Measurements from ENCODE around the gene TYK2.
A peak's percentile ranks its signal among the peaks of the same experiment; 100 is the strongest.

Gene TYK2

GRCh38 chr19:10380313-10381102 is at the start of gene TYK2:
TYK2 (minus strand) TSS chr19:10380572; CDS start chr19:10378406, 2,166 bp downstream.
- peaks cover 5% of the 10 kb centered on the region for H3K36me3 ChIP-seq (replicated peaks)
- in situ Hi-C loops (cut with MboI; ENCODE audit: low sequenced_read_pairs), result loop anchor here (10.0 kb wide), 1 partner anchor 456 kb away; no protein-coding TSS in a partner anchor
- H3K9me3 ChIP-seq, result no peaks in the 10 kb centered on the region
- H3K4me3 ChIP-seq, result peak within 1 kb of the TSS; percentile 86
- H3K27me3 ChIP-seq (ENCODE audit: low read depth), result no peaks in the 10 kb centered on the region
- H3K4me1 ChIP-seq, result 0 out of 2 replicates have a peak, but pooled peaks cover 3% of the 10 kb centered on the region
- peak; percentile 96 to 99 for DNase-seq (ENCODE audit: low spot score in 2 of 2)

GRCh38 chr19:10428996-10429381 is 48.6 kb upstream of the TYK2 start:
- H3K9me3 ChIP-seq, result no peaks in the 10 kb centered on the region
- H3K36me3 ChIP-seq (replicated peaks), result no peaks in the 10 kb centered on the region
- H3K4me1 ChIP-seq, result peaks cover 2% of the 10 kb centered on the region
- in situ Hi-C loops (cut with MboI; ENCODE audit: low sequenced_read_pairs), result no loop called here
- H3K4me3 ChIP-seq, result no peak overlapping the region
- DNase-seq (ENCODE audit: low spot score in 2 of 2), result no peak
- no peaks in the 10 kb centered on the region for H3K27me3 ChIP-seq (ENCODE audit: low read depth)

- Histone ChIP-seq H3K4me3 (no peak overlapping the region), H3K4me1 (peaks cover 6% of the 10 kb centered on the region), H3K9me3 (no peaks in the 10 kb centered on the region), H3K36me3 (replicated peaks) (no peaks in the 10 kb centered on the region), H3K27me3 (ENCODE audit: low read depth) (no peaks in the 10 kb centered on the region)
- in situ Hi-C loops (cut with MboI; ENCODE audit: low sequenced_read_pairs), result no loop called here
- DNase-seq (ENCODE audit: low spot score in 2 of 2), result no peak
Measured at GRCh38 chr19:10427169-10427568, 46.8 kb upstream of the TYK2 start.

GRCh38 chr19:10424011-10424637 is 43.8 kb upstream of the TYK2 start:
- H3K4me3 ChIP-seq, result peak overlapping the region; percentile 44
- no peaks in the 10 kb centered on the region for H3K36me3 ChIP-seq (replicated peaks)
- H3K4me1 ChIP-seq, result peaks cover 14% of the 10 kb centered on the region
- in situ Hi-C loops (cut with MboI; ENCODE audit: low sequenced_read_pairs), result no loop called here
- H3K9me3 ChIP-seq, result no peaks in the 10 kb centered on the region
- H3K27me3 ChIP-seq (ENCODE audit: low read depth), result no peaks in the 10 kb centered on the region
- peak; percentile 71 to 94 for DNase-seq (ENCODE audit: low spot score in 2 of 2)

- H3K4me1 ChIP-seq, result peaks cover 22% of the 10 kb centered on the region
- no peaks in the 10 kb centered on the region for H3K36me3 ChIP-seq (replicated peaks)
- H3K27me3 ChIP-seq (ENCODE audit: low read depth), result no peaks in the 10 kb centered on the region
- no peak for DNase-seq (ENCODE audit: low spot score in 2 of 2)
- no peaks in the 10 kb centered on the region for H3K9me3 ChIP-seq
- in situ Hi-C loops (cut with MboI; ENCODE audit: low sequenced_read_pairs), result no loop called here
- no peak overlapping the region for H3K4me3 ChIP-seq
Measured at GRCh38 chr19:10422846-10423245, 42.5 kb upstream of the TYK2 start.

- Histone ChIP-seq H3K36me3 (replicated peaks) (no peaks in the 10 kb centered on the region), H3K4me3 (peak overlapping the region; percentile 60), H3K27me3 (ENCODE audit: low read depth) (no peaks in the 10 kb centered on the region), H3K9me3 (no peaks in the 10 kb centered on the region; the same call in 1 of the 2 replicates), H3K4me1 (peaks cover 28% of the 10 kb centered on the region)
- no peak for DNase-seq (ENCODE audit: low spot score in 2 of 2)
- in situ Hi-C loops (cut with MboI; ENCODE audit: low sequenced_read_pairs), result no loop called here
Measured at GRCh38 chr19:10422046-10422461, 41.7 kb upstream of the TYK2 start.

- H3K36me3 ChIP-seq (replicated peaks), result no peaks in the 10 kb centered on the region
- H3K4me1 ChIP-seq, result peaks cover 28% of the 10 kb centered on the region
- in situ Hi-C loops (cut with MboI; ENCODE audit: low sequenced_read_pairs), result no loop called here
- H3K27me3 ChIP-seq (ENCODE audit: low read depth), result no peaks in the 10 kb centered on the region
- H3K9me3 ChIP-seq, result no peaks in the 10 kb centered on the region; the same call in 1 of the 2 replicates
- H3K4me3 ChIP-seq, result peak overlapping the region; percentile 60
- DNase-seq (ENCODE audit: low spot score in 2 of 2), result no peak
Measured at GRCh38 chr19:10421240-10422045, 41.1 kb upstream of the TYK2 start.

GRCh38 chr19:10420444-10421239 is 40.3 kb upstream of the TYK2 start, which contains the start of gene PDE4A:
PDE4A (plus strand) TSS chr19:10420538; CDS start chr19:10420765, 227 bp downstream.
- H3K36me3 ChIP-seq (replicated peaks), result no peaks in the 10 kb centered on the region
- peaks cover 32% of the 10 kb centered on the region for H3K4me1 ChIP-seq
- peak within 1 kb of the TSS; percentile 60 for H3K4me3 ChIP-seq
- DNase-seq (ENCODE audit: low spot score in 2 of 2), result peak; percentile 34 to 84
- in situ Hi-C loops (cut with MboI; ENCODE audit: low sequenced_read_pairs), result no loop called here
- H3K27me3 ChIP-seq (ENCODE audit: low read depth), result no peaks in the 10 kb centered on the region
- no peaks in the 10 kb centered on the region; the same call in 1 of the 2 replicates for H3K9me3 ChIP-seq

GRCh38 chr19:10419646-10420443 is 39.5 kb upstream of the TYK2 start:
- no peaks in the 10 kb centered on the region; the same call in 1 of the 2 replicates for H3K9me3 ChIP-seq
- DNase-seq (ENCODE audit: low spot score in 2 of 2), result peak; percentile 88 to 96
- in situ Hi-C loops (cut with MboI; ENCODE audit: low sequenced_read_pairs), result no loop called here
- peaks cover 32% of the 10 kb centered on the region for H3K4me1 ChIP-seq
- H3K36me3 ChIP-seq (replicated peaks), result no peaks in the 10 kb centered on the region
- peak overlapping the region; percentile 60 for H3K4me3 ChIP-seq
- H3K27me3 ChIP-seq (ENCODE audit: low read depth), result no peaks in the 10 kb centered on the region

GRCh38 chr19:10419200-10419645 is 38.9 kb upstream of the TYK2 start:
- Histone ChIP-seq H3K27me3 (ENCODE audit: low read depth) (no peaks in the 10 kb centered on the region), H3K4me1 (peaks cover 32% of the 10 kb centered on the region), H3K9me3 (peaks cover 6% of the 10 kb centered on the region; the same call in 1 of the 2 replicates), H3K36me3 (replicated peaks) (no peaks in the 10 kb centered on the region), H3K4me3 (peak overlapping the region; percentile 60)
- DNase-seq (ENCODE audit: low spot score in 2 of 2), result peak in 1 of 2 experiments; percentile 47
- in situ Hi-C loops (cut with MboI; ENCODE audit: low sequenced_read_pairs), result no loop called here

GRCh38 chr19:10418485-10419199 is 38.3 kb upstream of the TYK2 start:
- peak overlapping the region; percentile 60 for H3K4me3 ChIP-seq
- no peaks in the 10 kb centered on the region for H3K36me3 ChIP-seq (replicated peaks)
- H3K4me1 ChIP-seq, result peaks cover 27% of the 10 kb centered on the region
- peak; percentile 18 to 53 for DNase-seq (ENCODE audit: low spot score in 2 of 2)
- H3K27me3 ChIP-seq (ENCODE audit: low read depth), result no peaks in the 10 kb centered on the region
- peaks cover 8% of the 10 kb centered on the region; the same call in 1 of the 2 replicates for H3K9me3 ChIP-seq
- in situ Hi-C loops (cut with MboI; ENCODE audit: low sequenced_read_pairs), result no loop called here

GRCh38 chr19:10418235-10418484 is 37.8 kb upstream of the TYK2 start:
- Histone ChIP-seq H3K36me3 (replicated peaks) (no peaks in the 10 kb centered on the region), H3K27me3 (ENCODE audit: low read depth) (no peaks in the 10 kb centered on the region), H3K9me3 (peaks cover 8% of the 10 kb centered on the region; the same call in 1 of the 2 replicates), H3K4me3 (peak overlapping the region; percentile 60), H3K4me1 (peaks cover 26% of the 10 kb centered on the region)
- in situ Hi-C loops (cut with MboI; ENCODE audit: low sequenced_read_pairs), result no loop called here
- peak in 1 of 2 experiments; percentile 14 for DNase-seq (ENCODE audit: low spot score in 2 of 2)
